NCI-H1105 treated with DMSO at 0.1 percent for 48 hours (cell line): ENCODE results near the gene PAX3.

Source experiments
- DNase-seq: peaks from one replicate; lab custom pipeline; 2025; lab: John Stamatoyannopoulos, UW

The PAX3 gene

DNA sequence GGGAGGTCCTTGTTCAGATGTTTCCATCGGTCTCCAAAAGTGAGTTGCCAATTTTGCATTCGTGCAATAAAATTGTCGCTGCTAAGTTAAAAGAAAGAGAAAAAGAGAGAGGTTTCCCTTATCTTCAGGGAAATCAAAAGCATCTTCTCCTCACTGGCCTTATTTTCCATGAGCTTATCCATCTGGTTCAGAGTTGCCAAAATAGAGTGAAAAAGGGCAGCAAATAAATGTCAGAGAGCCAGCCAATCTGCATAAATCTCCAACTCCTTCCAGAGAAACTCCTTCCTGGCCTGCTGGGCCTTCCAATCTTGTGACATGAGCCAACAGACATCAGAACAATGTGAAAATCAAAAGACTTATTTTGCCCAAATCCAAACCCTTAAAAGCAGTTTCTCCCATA lies 28.4 kb downstream of the PAX3 start:
- DNase-seq: no peak

DNA sequence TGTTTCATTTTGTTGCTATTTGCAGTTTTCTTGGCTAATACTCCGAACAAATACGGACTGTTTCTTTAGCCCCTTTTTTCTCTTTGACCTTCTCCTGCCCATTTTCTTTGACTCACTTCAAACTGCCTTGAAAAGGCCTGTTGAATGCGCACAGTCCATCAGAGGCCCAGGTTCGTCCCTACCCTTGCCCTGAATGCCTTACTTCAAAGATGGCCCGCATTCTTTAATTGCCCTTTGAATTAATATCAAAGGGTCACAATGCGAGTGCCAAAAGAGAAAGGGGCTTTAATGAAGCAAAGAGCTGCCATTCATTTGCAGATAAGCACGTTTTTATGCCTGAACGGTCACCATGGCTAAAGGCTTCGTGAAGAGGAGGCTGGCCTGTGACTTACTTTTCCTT lies 29.7 kb downstream of the PAX3 start:
- no peak for DNase-seq

DNA sequence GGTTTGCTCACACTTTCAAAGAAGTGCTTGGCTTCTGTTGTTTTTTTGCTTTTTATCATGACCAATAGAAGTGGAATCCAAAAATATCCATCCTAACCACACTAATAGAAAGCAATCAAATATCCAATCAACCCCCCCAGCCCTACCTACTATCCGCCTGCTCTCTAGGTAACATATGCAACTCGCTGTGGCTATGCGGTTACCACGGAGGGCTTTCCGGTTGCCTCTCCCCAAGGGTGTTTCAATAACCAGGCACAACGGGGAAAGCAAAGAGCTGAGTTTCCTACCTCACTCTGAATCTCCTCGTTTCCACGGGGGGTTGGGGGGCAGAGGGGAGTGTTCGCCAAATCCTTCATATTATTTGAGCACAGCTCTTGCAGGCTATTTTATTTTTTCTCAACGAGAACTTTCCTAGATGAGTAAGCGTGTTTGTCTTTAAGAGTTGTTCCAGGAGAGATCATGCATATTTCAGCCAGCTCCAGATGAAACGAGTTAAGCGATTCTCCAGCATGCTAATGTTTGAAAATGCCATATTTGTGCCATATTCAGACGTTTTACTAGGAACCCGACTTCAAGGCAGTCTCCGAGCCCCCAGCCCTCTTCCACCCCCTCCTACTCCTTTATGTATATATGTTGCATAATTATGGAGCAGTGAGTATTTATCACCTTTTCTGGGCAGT lies 30.3 kb downstream of the PAX3 start:
- DNase-seq: no peak

DNA sequence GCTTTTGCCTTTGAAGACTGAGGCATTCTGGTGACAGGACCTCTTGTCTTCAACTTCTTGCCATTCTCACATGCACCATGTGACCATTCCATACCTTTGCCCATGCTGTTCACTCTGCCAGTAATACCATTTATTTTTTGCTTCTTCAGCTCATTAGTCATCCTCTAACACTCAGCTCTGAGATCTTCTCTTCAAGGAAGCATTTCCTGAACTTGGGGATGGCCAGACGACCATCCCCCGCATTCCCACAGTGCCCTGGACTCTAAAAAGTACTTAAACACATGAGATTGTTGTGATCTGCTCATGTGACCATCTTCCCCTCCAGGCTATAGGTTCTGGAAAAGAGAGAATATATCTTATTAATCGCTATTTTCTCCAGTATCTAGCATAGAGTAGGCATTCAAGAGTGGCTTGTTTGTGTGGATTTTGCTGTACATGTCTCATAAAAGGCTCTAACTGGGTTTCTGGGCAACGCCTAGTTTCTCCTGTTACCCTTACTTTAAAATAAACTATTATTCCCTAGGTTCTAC lies 33.9 kb downstream of the PAX3 start:
- DNase-seq: no peak

DNA sequence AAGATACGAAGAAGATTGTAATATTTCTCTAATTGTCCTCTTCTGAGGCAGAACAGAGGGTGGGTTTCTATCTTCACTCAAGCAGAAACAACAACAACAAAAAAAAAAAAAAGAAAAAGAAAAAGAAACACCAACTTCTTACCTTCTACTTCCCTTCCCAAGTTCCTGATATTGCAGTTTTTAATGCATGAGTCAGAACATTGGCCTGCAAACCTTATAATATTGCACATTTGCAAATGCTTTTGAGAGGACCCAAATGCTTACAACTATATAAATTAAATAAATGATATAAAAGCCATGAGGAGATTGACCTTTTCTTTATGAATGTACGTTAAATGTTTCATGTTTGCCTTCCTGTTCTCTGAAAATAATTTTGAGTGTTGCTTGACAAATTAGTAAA lies 37.3 kb downstream of the PAX3 start:
- DNase-seq: no peak

DNA sequence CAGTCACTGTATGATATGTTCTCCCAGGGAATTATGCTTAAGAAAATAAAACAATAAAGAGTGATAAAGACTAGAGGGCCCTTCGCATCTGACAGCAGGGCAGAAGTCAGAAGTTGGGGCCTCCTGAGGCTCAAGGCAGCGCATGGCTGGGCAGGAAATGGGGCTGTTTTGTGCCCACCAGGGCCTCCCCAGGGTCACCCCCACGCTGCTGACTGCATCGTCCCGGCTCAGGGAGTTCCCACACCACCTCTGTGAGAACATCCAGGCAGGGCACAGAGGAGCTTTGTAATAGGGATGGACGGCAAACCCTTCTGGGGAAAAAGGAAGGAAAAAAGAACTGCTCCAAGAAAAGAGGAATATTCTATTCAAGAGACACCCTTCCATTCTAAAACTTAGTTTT lies 41.2 kb downstream of the PAX3 start:
- DNase-seq: no peak

DNA sequence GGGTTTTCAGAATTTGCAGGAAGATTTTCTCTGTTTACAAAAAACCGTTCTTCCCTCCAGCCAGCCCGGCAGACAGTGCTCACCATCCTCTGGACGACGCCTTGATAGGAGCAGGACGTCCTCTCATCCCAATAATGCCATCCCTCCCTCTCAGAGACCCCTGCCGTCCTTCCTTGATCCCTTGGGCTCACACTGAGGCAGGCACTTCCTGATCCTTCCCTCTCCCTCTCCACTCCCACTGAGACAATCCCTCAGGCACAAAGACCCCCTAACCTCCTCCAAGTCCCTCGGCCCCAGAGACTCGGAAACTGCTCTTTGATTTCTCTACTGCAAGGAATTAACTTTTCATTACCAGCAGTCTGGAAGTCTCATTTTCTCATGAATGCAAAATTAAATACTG lies 42.5 kb downstream of the PAX3 start:
- DNase-seq: no peak

DNA sequence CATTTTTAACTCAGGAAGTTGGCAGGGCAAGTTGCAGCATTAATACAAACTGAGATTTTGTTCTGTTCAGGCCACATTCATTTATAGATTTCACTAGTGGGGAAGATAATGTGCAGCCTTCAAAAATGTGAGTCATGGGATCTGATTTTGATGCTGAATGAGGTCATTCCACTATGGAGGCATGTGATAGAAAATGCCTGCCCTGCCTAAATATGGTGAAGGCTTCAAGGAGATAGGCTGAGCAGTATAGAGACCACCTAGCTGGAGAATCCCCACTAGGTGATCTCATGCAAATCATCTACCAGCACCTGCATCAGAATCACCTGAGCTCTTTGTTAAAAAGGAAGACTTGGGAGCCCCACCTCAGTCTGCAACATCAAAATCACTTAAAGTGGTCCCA lies 43.7 kb downstream of the PAX3 start:
- DNase-seq: no peak

DNA sequence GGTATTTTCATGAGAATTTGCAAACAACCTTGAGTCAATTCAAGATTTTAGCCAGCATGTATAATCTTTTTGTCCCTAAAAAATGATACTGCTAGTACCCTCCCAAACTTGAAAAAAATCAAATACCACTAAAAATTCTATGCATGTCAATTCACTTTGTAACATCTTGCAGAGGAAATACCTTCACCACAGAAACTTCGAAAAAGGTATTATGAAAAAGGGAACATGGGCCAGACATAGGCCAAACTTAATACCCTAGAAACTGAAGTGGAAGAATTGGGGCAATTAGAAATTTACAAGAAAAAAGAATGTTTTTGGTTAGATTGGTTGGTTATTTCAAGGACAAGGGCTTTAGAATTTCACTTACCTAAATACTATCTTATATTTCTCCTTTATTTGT lies 48.5 kb downstream of the PAX3 start:
- no peak for DNase-seq

DNA sequence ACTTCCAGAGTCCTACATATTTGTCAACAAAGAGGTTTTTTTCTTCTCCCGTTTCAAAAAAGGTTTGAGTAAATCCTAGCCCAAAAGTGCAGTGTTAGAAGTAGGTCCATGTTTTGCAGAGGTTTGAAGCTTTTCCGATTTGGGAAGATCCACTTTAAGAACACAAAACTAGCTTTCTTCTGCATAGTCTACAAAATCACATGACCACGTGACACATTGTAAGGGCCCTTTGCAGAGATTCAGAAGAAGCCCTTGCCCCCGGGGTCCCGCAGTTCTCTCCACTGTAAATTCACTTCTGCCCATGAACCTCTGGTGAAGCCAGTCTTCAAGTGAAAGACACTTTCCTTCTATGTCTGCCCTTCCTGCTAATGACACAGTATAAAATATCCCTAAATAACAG lies 49.4 kb downstream of the PAX3 start:
- DNase-seq: no peak

DNA sequence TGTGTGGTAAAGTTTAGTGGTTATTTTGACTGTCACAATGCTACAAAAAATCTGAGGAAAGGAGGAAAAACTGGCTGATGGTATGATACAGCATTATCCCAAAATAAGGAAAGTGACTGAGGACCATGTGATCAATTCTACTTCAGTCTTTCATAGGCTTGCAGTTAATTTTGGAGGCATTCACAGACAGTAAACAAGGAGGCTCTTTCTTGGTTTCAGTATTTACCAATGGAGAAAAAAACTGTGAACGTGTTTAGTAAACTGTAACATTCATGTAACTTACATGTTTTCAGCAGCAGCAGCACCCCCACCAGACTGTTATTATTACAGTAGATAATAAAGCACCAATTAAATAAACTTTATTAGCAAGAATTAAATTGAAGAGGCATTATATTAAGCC lies 50.0 kb downstream of the PAX3 start:
- DNase-seq: no peak

DNA sequence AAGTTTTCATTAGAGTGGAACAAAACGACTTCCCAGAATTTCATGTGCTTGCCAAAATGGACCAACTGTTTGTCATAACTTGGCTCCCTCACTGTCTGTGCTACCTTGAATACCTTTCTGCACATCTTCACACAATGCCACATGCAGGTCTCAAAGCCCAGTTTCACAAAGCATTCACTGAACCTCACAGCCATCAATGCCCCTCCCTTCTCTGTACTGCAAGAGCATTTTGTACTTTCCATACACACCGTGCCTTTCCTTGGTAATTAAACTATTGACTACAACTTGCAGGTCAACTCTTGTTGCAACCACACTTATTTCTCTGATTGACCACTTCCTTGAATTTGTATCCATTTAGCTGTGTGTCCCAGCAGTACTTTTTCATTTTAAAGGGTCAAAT lies 50.5 kb downstream of the PAX3 start:
- DNase-seq: no peak

DNA sequence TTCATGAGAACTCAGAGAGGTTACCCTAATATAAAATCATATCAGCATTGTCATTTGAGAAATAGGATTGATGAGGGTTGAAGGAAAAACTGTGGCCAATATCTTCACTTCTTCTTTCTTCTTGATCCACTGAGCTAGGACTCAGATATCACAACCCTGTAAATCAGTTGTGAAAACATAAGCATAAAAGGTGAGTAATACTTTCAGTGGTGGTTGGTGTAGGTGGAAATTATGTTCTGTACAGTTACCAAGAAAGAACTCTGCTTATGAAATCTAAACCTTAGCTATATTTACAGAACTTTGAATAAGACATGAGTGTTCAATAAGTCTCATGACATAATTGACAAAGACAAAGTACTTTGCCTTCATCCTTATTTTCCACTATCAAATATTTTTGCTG lies 56.3 kb downstream of the PAX3 start:
- DNase-seq: no peak

DNA sequence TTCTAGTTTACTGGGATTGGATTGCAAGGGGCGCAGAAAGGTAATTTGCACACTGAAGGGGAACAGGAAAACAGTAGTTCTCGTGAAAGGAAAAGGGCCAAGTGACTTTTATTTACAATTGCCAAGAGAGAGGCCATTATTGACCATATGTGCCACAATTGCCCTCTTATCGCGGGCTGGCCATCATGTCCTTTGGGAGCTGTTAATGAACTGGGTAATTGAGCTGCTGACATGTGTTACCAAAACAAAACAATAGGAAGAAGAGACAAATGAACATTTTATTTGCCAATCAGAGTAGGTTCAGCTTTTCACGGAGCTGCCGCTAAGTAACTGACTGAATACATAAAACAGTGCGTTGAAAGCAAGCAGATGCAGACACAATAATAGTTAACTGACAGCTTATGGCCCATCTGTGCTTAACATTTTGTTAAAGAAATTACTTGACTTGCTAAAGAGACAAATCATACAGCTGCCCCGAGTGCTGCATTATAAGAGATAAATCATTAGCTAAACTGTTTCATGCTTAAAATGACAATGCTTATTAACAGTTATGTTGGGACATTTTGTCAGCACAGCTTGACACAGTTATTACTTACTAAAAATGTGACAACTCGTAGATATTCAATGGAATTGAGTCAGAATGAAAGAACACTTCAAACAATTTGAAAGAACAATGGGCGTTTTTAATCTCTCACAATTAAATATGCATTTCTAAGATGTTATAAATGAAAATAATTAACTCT lies 57.5 kb downstream of the PAX3 start:
- peak; percentile 87 for DNase-seq

DNA sequence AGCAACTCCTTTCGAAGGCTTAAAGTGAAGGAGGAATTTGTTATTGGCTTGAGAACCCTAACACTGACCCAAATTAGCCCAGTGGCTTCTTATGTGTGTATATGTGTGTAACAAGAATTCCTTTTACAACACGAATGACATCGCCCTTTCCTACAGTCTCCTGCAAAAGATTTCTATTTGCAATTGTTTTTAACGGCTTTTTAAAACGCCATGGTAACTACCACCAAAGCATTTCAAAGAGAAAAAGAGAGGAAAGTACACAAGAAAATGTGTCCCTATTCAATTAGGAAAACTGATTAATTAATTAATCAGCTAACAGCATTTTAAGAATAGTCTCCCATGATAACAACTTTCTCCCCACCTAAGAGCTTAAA lies 58.1 kb downstream of the PAX3 start:
- DNase-seq: no peak

DNA sequence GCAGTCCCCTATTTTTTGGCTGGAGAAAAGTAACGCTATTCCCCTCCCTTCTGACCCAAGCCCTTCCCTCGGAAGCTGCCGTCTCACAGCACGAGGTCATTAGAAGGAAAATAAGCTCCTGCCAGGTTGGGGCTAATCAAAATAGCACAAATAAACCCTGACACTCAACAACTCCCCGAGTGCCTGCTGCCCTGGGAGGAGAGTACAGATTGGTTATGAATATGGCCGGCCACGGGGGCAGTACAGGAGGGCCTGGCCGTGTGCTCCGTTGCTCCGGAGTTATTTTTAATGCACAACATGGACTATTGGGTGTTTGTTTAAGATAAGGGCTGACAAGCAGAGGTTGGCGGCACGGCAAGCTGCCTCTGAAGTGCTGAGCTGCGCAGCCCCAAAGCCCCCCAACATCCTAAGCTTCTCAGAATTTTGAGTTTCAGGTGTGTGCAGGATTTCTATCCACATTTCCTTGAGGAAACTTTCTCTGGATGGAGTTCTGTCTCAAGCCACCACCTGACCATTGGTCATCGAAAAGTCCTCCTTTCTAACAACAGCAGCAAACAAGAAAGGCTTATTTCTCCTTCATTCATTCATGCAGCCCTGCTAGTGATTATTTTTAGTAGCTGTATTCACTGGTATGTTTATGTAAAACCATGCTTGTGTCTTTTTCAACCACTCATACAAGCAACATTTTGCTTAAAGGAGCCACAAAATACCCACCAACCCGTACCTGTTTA lies 58.7 kb downstream of the PAX3 start:
- DNase-seq: no peak

DNA sequence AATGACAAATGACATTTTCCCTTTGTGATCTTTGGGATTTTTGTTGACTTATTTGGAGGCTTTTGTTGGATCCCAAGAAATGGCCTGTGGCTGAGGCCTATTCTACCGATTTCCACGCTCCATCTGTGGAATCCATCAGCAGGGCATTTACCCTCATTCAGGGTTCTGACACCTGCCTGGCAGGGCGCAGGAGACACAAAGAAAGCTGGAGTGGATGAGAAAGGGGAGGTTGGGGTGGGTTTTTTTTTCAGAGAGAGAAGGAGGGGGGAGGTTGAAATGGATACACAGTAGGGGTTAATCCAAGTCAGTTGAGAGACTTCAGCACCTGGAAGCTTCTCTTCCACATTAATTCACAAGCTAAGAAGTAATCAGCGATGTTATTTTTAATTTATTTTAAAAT lies 59.7 kb downstream of the PAX3 start:
- no peak for DNase-seq

DNA sequence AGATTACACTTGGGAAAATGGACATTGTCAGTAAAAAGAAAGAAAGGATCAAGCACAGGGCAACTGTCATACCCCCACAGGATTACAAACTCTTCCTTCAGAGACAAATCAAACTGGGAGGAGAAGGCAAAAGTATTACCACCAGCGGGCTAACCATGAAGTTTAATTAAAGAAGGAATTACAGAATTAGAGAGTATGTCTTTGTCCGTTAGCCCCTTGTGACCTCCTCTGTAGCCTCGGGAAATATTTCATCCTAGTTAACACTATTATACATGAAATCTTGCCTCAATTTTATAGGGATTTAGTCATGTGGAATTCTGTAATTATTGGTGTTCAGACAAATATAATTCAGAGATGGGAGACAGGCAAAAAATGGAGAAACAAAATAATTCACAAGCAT lies 60.7 kb downstream of the PAX3 start:
- DNase-seq: no peak

DNA sequence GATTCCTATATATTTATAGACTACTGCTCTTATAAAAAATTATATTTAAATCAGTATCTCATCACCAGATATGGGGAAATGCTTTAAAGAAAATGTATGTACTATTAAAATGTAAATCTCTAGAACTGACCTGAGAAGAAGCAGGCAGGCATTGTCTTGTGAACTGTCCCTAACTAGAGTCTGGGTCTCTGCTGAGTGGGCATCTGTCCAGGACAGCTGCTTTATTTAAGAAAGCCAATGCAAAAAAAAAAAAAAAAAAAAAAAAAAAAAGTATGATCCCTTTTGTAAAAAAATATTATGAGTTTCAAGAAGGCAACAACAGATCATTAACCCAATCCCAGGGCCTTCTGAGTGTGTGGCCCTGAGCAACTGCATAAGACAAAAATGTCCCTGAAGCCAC lies 66.0 kb downstream of the PAX3 start:
- DNase-seq: no peak

DNA sequence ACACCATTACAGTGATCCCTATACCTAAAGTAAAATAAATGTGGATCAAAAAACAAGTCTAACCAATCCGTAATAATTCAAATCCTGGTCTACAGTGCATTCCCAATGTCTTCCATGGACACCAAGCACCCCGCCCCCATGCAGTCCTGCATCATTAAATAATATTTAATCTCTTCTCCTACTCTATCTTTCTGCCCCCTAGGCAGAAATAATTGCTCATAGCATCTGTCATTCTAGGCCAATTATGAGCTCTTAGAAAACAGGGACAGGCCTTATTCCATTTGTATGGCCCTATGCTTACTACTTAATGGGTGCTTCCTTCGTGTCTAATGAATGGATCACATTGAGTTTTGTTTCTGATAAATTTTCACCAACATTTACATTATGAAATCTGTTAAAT lies 66.4 kb downstream of the PAX3 start:
- peak; percentile 18 for DNase-seq

DNA sequence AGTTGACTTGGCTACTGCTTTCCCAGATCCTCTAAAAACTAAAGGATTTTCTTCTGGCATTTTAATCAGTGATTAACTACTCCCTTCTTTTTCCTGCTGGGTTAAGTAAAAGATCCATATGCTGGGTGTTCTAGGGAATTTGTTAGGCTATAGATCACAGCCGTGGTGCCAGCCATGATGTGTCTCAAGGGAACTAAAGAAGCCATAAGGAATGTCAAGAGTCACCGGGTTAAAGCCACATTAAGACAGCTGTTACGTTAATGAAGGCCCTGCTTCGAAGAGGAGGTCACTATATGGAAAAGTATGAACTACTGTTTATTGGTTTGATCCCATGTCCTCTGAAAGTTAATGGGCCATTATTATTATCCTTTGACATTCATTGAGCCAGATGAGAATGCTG lies 70.7 kb downstream of the PAX3 start:
- no peak for DNase-seq

DNA sequence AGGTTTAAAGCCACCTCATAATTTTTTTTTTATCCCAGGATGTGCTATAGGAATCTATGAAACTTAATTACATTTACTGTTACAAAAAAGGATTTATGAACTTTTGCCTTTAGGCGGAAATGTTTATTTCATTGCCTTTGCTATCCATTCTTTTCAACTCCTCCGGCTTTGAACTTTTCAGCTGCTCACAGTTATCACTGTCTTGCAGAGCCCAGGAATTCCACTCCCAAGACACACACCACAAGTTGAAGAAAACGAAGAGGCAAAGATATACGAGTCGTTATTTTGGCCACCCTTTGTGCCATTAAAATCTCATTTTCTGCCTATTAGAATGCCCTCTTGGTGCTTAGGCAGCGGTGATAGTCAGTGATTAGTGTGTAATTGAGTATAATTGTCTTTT lies 80.0 kb downstream of the PAX3 start:
- no peak for DNase-seq

DNA sequence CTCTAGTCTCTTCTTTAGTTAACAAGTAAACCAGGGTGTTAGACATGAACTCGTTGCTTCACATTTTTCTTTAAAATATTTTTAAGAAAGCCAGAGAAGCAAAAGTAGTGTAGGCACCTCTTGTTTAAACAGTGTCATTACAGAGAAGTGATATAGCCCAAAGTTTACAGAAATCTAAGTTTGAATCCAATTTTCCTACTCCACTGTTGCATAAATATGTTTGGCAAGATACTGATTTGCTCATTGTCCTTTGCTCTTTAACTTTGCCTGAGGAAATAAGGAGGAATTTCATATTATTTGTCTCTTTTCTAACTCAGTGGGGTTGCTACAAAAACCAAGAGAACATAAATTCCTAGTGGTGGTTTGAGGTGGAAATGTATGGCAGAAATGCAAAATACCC lies 81.1 kb downstream of the PAX3 start:
- DNase-seq: no peak
